GM13977 (cell line): Measurements from ENCODE around the gene EFR3B.
A peak's percentile ranks its signal among the peaks of the same experiment; 100 is the strongest.

Experiments used
- DNase-seq: peaks from one replicate; pipeline ENCODE4 v3.0.0; 2012; ENCODE audit warnings: low spot score
- in situ Hi-C: fragments of 300-500 bp; cut with MboI; formaldehyde crosslinking; loops from one replicate; pipeline ENCODE4 v1.12.0; 2022; ENCODE audit warnings: low sequenced_read_pairs, low pct_unique_long_range_greater_than_20kb, mixed read lengths, inconsistent platforms; ENCODE audit not compliant: unreplicated experiment
- TF ChIP-seq, protein P1 (sequence below): IDR thresholded peaks from 2 replicates; pipeline ENCODE4 v1.5.1; 2012; ENCODE audit warnings: mild to moderate bottlenecking, control low read depth; ENCODE audit not compliant: insufficient read depth; ENCODE audit errors: extremely low read depth, missing control alignments

Gene EFR3B

DNA sequence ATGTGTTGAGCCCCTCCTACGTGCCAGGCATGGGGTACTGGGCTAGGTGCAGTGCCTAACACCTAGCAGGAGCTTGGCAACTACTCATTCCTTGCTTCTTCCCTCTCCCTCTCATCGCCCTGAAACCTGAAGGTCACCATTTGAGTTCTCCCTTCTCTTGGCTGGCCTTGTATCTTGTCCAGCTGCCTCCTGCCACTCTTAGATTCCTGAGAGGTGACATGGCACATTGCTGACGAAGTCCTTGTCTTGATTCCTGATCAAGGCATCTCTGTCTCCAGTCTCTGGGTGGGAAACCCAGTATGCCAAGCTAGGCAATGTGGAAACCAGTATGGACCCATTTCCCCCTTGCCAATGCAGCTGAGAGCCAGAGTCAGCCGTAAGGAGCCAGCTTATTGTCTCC is 9.0 kb upstream of the EFR3B start:
- TF ChIP-seq, protein P1, sequence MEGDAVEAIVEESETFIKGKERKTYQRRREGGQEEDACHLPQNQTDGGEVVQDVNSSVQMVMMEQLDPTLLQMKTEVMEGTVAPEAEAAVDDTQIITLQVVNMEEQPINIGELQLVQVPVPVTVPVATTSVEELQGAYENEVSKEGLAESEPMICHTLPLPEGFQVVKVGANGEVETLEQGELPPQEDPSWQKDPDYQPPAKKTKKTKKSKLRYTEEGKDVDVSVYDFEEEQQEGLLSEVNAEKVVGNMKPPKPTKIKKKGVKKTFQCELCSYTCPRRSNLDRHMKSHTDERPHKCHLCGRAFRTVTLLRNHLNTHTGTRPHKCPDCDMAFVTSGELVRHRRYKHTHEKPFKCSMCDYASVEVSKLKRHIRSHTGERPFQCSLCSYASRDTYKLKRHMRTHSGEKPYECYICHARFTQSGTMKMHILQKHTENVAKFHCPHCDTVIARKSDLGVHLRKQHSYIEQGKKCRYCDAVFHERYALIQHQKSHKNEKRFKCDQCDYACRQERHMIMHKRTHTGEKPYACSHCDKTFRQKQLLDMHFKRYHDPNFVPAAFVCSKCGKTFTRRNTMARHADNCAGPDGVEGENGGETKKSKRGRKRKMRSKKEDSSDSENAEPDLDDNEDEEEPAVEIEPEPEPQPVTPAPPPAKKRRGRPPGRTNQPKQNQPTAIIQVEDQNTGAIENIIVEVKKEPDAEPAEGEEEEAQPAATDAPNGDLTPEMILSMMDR: no peak
- no peak for DNase-seq
- in situ Hi-C loops: no loop called here

DNA sequence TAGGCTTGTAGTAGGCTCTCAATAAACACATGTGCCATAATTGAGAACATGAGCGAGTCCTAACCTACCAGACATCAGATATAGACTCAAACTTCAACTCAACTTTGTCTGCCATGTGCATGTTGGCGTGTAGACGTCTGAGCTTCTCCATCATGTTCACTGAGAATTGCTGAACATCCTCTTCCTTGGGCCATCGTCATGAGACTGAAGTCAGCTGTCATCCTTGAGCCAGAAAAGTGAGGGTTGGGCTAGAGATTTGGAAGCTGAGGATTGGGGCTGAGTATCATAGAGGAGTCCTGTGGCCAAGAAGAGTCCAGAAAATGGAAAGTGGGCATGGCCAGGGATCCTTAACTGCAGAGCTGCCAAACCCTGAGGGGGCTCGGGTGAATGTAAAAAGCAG is 7.8 kb upstream of the EFR3B start:
- in situ Hi-C loops: no loop called here
- DNase-seq: no peak
- TF ChIP-seq, protein P1: no peak

DNA sequence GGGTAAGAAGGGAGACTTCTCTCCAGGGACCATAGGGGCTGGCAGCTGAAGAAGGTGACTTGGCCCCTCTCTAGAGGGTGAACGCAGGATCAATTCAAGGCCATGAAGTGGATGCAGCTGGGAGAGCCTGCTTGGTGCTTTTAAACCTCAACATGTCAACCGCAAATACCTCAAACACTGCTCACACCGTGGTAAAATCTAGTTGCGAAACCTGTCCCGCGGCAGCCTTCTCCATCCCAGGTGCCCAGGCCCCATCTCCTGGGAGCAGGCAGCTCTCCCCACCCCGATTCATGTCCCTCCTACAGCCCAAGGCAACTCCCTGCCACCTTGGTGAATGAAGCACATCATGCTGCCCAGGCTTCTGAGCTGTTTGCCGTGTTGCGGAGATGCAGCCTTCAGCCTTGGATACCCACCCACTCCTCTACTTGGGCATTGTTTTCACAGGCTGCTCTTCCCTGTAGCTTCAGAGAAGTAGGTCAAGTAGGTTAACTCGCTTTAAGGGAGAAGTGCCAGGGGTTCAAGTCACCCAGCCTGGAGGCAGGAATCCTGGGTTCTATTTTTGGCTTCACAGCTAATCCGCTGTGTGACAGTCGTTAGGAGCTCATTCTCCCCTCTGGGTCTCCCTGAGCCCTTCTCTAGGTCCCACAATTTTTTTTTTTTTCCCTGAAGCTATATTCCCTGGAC is 6.2 kb upstream of the EFR3B start:
- TF ChIP-seq, protein P1: no peak
- in situ Hi-C loops: no loop called here
- DNase-seq: no peak

DNA sequence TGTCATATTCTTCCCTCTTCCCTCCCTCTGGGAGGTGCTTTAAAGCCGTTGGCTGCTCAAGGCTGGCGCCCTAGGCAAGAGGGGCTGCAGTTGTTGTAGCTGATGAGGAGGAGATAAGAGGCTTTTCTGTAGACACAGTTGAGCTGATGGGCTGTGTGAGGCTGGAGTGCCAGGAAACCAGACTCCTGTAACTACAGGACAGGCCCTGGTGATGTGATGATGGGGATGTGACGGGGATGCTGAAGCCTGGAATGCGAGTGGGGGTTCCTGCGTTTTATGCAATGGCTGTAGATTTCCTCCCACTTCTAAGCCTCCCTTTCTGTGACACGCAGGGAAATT is 5.7 kb upstream of the EFR3B start:
- in situ Hi-C loops: no loop called here
- TF ChIP-seq, protein P1: no peak
- no peak for DNase-seq

DNA sequence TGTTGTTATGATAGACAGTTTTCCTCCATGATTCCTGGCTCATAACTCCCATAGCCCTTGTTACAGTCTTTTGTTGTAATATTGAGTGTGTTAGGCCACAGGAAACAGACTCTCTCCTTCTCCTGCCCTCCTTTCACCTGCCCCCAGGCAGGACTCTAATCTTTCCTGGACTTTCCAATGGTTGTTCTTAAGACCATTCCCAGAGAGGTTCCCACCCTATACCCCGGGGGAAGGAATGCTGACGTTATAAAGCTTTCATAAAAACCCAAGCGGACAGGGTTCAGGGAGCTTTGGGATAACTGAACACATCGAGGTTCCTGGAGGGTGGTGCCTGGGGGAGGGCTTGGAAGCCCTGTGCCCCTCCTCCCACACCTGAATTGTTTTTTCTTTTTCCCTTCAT is 2.8 kb upstream of the EFR3B start:
- DNase-seq: no peak
- TF ChIP-seq, protein P1: no peak
- in situ Hi-C loops: no loop called here

GRCh38 chr2:25041307-25041927 is 459 bp upstream of the EFR3B start:
- TF ChIP-seq, protein P1: no peak
- DNase-seq: peak; percentile 26
- in situ Hi-C loops: no loop called here
